ENCODE data around the gene PLOD3. TPM values are rescaled to one million over a fixed set of nuclear protein-coding genes. Genes with fewer than 3 reads are reported as not detected.

The PLOD3 gene
- polyA plus RNA-seq, 1 donor (not counting 4 experiments of a cell fraction or from before 2014, with no cell fraction given): 31.6 TPM

DNA sequence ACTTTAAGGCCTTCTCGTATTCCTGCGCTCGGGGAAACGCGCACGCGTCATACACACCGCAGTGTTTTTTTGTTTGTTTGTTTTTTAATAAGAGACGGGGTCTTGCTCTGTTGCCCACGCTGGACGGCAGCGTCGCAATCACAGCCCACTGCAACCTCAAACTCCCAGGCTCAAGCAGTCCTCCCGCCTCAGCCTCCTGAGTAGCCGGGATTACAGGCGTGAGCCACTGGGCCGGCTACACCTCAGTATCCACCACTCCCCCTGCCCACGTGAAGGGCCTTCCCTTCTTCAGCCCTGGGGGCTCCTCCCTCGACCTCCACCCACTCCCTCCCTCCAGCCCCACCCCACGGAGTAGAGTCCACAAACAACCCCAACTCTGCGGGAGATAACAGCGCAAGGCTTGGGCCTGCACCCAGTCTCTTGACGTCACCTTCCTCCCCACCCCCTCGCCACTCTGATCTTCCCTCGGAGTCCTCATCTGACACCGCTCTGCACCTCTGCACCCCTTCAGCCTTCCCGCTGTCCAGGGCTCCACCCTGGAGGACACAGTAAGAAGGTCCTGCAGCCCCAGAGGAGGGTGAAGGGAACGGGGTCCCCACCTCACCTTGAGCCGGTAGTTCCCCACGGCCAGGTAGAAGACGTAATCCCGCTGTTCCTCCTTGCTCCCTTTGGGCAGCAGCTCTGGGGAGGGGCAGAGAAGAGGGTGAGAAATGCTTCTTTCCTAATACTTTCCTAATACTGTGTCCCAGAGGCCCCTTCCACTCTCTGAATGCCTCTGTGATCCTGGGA lies 23.0 kb upstream of the PLOD3 start:
- Histone ChIP-seq H3K79me2 (ENCODE audit: control insufficient read depth, insufficient read depth, low read length) (peaks cover 33% of the 10 kb centered on the region), H3K4me2 (ENCODE audit: control insufficient read depth, extremely low read depth, insufficient read depth, low read depth, low read length) (no peak overlapping the region), H3K9ac (ENCODE audit: control insufficient read depth, extremely low read depth, insufficient read depth, low read length) (no peak overlapping the region), H3K4me3 (ENCODE audit: control insufficient read depth in 2 of 3, extremely low read depth in 1 of 3, insufficient read depth in 2 of 3, low read depth in 1 of 3, low read length in 3 of 3) (no peak overlapping the region), H2AFZ (ENCODE audit: control insufficient read depth, low read length) (no peak overlapping the region), H3K4me1 (ENCODE audit: control insufficient read depth, extremely low read depth, insufficient read depth, low read length) (peaks cover 23% of the 10 kb centered on the region), H4K20me1 (ENCODE audit: control insufficient read depth, extremely low read depth, insufficient read depth, low read length) (no peaks in the 10 kb centered on the region), H3K27ac (ENCODE audit: control insufficient read depth, insufficient read depth, low read length) (no peak overlapping the region), H3K27me3 (ENCODE audit: control insufficient read depth, extremely low read depth, insufficient read depth, low read length) (no peaks in the 10 kb centered on the region), H3K9me3 (ENCODE audit: control insufficient read depth, low read depth, low read length) (no peaks in the 10 kb centered on the region), H3K9me1 (ENCODE audit: control insufficient read depth, extremely low read depth, insufficient read depth, low read length) (no peaks in the 10 kb centered on the region), H3K36me3 (ENCODE audit: control insufficient read depth in 2 of 2, extremely low read depth in 1 of 2, insufficient read depth in 2 of 2, low read length in 2 of 2) (peaks cover 16 to 24% of the 10 kb centered on the region in 2 experiments)
- no peak for FAIRE-seq
- TF ChIP-seq, protein P1, sequence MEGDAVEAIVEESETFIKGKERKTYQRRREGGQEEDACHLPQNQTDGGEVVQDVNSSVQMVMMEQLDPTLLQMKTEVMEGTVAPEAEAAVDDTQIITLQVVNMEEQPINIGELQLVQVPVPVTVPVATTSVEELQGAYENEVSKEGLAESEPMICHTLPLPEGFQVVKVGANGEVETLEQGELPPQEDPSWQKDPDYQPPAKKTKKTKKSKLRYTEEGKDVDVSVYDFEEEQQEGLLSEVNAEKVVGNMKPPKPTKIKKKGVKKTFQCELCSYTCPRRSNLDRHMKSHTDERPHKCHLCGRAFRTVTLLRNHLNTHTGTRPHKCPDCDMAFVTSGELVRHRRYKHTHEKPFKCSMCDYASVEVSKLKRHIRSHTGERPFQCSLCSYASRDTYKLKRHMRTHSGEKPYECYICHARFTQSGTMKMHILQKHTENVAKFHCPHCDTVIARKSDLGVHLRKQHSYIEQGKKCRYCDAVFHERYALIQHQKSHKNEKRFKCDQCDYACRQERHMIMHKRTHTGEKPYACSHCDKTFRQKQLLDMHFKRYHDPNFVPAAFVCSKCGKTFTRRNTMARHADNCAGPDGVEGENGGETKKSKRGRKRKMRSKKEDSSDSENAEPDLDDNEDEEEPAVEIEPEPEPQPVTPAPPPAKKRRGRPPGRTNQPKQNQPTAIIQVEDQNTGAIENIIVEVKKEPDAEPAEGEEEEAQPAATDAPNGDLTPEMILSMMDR (optimal IDR thresholded peaks at IDR 0.05 in 1 of 3, IDR thresholded peaks at IDR 0.05 in 1 of 3, conservative IDR thresholded peaks at IDR 0.05 in 1 of 3; ENCODE audit: extremely low read depth in 1 of 3, insufficient read depth in 2 of 3, low read length in 3 of 3): no peak
- TF ChIP-seq EZH2 (IDR thresholded peaks at IDR 0.05; ENCODE audit: low read length): no peak
- DNase-seq (ENCODE audit: low read depth, low spot score): no peak
- dilution Hi-C loops (cut with MboI; ENCODE audit: extremely low pct_ligation_motif_present, low sequenced_read_pairs): no loop called here

DNA sequence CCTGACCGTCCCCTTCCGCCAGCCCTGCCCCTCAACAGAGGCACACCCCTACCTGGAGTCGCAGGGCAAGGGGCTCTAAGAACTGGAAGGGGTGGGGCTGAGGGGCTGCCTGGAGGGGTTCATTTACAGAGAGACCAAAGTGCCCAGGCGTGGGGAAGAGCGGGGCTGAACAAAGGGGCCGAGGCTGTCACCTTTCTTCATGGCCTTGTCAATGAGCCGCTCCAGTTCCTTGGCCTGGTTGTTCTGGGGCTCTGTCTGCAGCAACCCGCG lies 22.5 kb upstream of the PLOD3 start:
- H2AFZ ChIP-seq (ENCODE audit: control insufficient read depth, low read length): no peak overlapping the region
- no peaks in the 10 kb centered on the region for H3K9me1 ChIP-seq (ENCODE audit: control insufficient read depth, extremely low read depth, insufficient read depth, low read length)
- TF ChIP-seq, protein P1 (optimal IDR thresholded peaks at IDR 0.05 in 1 of 3, IDR thresholded peaks at IDR 0.05 in 1 of 3, conservative IDR thresholded peaks at IDR 0.05 in 1 of 3; ENCODE audit: extremely low read depth in 1 of 3, insufficient read depth in 2 of 3, low read length in 3 of 3): no peak
- no peak for TF ChIP-seq EZH2 (IDR thresholded peaks at IDR 0.05; ENCODE audit: low read length)
- H3K79me2 ChIP-seq (ENCODE audit: control insufficient read depth, insufficient read depth, low read length): peaks cover 29% of the 10 kb centered on the region
- H3K36me3 ChIP-seq (ENCODE audit: control insufficient read depth in 2 of 2, extremely low read depth in 1 of 2, insufficient read depth in 2 of 2, low read length in 2 of 2): peaks cover 16 to 24% of the 10 kb centered on the region in 2 experiments
- H3K9me3 ChIP-seq (ENCODE audit: control insufficient read depth, low read depth, low read length): no peaks in the 10 kb centered on the region
- dilution Hi-C loops (cut with MboI; ENCODE audit: extremely low pct_ligation_motif_present, low sequenced_read_pairs): no loop called here
- H3K4me3 ChIP-seq (ENCODE audit: control insufficient read depth in 2 of 3, extremely low read depth in 1 of 3, insufficient read depth in 2 of 3, low read depth in 1 of 3, low read length in 3 of 3): no peak overlapping the region
- DNase-seq (ENCODE audit: low read depth, low spot score) (no peak), FAIRE-seq (no peak)
- no peak overlapping the region for H3K4me2 ChIP-seq (ENCODE audit: control insufficient read depth, extremely low read depth, insufficient read depth, low read depth, low read length)
- H3K9ac ChIP-seq (ENCODE audit: control insufficient read depth, extremely low read depth, insufficient read depth, low read length): no peak overlapping the region
- H3K27ac ChIP-seq (ENCODE audit: control insufficient read depth, insufficient read depth, low read length): no peak overlapping the region
- H3K4me1 ChIP-seq (ENCODE audit: control insufficient read depth, extremely low read depth, insufficient read depth, low read length): peaks cover 21% of the 10 kb centered on the region
- no peaks in the 10 kb centered on the region for H3K27me3 ChIP-seq (ENCODE audit: control insufficient read depth, extremely low read depth, insufficient read depth, low read length)
- H4K20me1 ChIP-seq (ENCODE audit: control insufficient read depth, extremely low read depth, insufficient read depth, low read length): no peaks in the 10 kb centered on the region

All from keratinocyte (primary cell).